COLO668 (cell line): Measurements from ENCODE around the gene MZF1.

Experiments used
- DNase-seq: peaks from one replicate; lab custom pipeline; 2025; ENCODE audit not compliant: unreplicated experiment; lab: John Stamatoyannopoulos, UW

MZF1 gene

DNA sequence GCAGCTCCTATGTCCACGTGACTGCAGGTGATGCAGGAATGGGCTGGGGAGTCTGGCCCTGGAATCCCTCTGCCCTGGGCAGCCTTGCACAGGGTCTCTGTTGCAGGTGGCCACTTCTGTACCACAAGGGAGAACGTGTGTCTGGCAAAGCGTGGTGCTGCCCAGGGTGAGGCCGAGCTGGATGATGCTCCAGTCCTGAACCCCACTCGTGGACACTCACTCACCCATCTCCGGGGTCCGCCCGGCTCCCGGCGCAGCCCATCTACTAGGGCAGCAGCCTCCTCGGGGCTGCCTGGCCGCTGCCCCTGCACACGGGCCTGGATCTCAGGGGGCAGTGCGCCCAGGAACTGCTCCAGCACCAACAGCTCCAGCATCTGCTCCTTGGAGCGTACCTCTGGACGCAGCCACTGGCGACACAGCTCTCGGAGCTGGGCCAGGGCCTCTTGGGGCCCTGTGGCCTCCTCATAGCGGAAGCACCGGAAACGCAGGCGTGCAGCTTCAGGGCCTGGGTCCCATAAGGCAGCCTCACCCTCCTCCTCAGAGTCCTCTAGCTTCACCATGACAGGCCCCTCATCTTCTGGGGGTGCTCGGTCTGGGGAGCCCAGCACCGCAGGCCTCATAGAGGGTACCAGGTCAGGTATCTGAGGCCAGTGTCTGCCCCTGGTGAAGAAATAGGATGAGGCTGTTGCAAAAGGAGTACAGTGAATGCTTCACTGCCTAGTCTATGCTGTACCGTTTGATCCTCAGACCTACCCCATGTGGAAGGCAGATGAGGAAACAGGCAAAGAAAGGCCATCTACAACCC is 2.2 kb downstream of the MZF1 start:
- no peak for DNase-seq

DNA sequence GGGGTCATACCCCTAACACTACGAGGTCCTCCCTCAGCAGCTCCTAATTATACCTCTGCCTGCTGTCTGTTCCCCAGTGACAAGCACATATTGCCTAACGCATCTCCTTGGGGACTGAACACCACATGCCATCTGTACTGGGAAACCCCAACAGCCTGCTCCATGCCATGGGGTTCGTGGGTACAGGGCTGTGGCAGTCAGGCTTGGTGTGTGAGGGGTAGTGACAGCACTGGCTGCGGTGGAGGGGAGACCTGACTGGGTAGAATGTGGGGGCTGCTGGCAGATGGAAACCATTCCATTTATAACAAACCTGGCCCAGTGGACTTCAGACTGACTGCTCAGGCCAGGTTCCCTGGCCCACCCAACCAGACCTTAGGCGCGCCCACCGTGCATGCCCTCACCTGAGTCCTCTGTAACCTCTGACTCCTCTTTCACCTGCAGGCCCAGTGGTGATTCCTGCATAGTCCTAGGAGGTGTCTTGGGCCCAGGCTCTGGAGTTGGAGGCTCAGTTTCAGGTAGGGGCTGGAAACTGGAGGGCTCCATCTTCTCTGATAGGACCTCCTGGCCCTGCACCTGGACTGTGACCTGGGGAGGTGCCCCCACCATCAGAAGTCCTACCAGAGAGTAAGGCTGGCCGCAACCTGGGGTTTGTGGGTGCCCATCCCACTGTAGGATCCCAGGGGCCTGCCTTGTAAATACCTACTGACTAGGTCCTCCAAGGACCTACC is 3.0 kb downstream of the MZF1 start:
- DNase-seq = no peak

DNA sequence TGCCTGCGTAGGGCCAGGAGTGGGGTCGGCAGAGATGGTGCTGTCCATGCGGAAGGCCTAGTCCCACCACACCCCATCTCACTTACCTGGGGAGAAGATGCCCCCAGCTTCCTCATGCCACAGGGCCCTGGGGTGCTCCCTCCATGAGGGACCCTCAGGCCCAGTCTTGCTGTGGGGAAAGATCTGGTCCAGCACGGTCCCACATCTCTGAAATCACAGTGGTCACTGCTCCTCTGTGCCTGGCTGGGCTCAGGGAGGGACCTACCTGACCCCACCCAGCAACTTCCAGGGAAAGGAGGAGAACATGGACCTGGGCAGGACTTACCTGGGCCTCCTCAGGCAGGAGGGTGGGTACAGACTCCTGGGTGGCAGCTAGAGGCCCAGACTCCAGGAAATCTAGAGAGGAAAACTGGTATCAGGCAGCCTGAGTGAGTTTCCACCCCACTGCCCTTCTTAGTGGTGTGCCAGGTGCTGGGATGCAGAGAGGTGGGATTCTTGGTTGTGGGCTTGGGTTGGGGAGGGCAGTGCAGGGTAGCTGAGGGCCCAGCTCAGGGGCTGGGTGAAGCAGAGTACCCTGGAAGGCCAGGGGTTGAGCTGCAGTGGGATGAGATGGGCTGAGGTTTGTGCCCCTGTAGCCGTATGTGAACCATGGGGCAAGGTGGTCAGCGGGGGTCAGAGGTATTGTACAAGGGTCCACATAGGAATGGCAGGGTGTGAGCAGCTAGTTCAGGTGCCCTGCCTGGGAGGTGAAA is 3.8 kb downstream of the MZF1 start:
- no peak for DNase-seq

DNA sequence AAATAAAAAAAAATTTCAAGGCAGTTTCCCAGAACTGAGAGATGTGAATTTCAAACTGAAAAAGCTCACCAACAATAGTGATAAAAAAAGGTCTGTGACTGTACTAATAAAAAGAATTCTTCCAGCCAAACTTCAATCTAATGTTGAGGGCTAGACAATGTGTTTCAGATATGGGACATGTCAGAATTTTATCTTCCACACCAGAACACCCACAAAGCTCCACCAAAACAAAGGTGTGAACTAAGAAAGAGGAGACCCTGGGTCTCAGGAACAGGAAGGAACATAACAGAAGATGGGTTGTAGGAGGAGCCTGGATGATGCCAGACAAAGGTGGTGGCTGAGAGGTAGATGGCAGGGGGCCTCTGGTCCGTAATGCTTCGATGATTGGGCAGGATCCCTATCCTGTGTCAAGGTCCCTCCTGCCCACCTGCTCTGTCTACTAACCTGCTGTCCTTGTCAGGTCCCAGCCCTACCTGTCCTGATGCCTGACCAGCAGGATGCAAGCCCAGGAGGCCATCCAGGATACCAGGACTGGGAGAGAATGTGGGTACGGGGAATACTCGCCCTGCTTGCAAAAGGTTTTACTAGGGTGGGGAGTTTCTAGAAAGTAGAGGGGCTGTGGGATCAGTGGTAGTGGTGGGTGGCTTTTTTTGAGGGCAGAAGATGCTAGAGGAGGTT is 4.5 kb downstream of the MZF1 start:
- DNase-seq = no peak

DNA sequence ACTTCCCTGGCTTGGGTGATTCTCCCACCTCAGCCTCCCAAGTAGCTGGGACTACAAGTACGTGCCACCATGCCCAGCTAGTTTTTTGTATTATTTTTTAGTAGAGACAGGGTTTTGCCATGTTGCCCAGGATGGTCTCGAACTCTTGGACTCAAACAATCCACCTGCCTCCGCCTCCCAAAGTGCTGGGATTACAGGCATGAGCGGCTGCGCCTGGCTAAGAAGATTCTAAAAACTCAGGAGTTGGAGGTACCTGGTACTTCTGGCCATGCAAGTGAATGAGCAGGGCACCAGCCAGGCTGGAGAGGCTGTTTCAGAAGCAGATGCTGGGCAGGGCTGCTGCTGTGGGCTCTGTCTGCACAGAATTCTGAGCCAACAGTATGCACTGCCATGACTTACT is 6.1 kb downstream of the MZF1 start:
- DNase-seq = no peak

DNA sequence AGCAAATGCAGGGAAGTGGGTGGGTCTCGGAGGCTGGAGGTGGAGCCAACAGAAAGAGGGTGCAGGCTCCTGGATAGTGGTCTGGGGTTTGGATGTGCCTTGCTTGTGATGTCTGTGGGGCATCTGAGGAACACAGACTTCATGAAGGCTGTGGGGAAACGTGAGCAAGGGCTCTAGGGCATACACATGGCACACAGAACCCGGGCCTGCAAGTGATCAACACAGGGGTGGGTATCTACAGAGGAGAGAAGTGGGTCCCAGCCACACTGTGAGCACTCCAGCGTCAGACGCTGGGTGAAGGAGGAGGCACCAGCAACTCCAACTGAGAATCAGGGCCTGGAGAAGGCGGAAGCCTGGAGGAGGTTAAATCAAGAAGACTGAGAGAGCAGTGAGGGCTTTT is 9.3 kb downstream of the MZF1 start:
- DNase-seq = no peak

DNA sequence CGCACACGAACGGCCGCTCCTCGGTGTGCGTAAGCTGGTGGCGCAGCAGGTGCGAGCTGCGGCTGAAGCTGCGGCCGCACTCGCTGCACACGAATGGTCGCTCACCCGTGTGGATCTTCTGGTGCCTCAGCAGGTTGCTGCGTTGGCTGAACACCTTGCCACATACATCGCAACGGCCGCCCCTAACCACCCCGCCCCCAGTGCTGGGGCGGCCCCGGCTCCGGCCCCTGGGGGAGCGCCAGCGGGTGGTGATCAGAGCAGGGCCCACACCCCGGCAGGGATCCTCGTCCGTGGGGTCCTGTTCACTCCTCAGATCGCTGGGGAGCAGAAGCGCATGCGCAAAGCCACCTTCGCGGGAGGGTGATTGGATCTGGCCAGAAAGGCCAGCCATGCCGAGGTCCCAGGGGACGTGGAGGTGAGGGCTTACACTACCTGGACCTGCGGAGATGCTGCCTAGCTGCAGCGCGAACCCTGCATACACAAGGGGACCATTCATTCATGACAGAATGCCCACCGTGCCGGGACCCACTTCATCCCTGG is 10.0 kb downstream of the MZF1 start:
- no peak for DNase-seq

DNA sequence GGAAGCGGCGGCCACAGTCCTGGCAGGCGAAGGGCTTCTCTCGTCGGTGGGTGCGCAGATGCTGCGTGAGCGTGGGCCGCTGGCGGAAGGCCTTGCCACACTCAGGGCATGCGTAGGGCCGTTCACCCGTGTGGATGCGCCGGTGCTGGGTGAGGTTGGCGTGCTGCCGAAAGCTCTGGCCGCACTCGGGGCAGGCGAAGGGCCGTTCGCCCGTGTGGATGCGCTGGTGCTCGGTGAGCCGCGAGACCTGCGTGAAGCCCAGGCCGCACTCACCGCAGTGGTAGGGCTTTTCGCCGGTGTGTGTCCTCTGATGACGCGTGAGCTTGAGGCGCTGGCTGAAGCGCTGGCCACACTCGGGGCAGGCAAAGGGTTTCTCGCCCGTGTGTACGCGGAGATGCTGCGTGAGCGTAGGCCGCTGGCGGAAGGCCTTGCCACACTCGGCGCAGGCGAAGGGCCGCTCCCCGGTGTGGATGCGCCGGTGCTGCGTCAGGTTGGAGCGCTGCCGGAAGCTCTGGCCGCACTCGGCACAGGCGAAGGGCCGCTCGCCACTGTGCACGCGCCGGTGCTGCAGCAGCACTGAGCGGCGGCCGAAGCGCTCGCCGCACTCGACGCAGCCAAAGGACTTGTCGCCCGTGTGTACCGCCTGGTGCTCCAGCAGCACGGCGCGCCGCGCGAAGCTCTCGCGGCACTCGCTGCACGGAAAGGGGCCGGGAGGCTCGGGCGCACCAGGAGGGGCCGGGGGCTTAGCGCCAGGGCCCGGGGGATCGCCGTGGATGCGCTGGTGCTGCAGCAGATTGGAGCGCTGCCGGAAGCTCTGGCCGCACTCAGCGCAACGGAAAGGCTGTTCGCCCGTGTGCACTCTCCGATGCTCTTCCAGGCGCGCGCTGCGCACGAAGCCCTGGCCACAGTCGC is 10.8 kb downstream of the MZF1 start:
- DNase-seq = no peak

DNA sequence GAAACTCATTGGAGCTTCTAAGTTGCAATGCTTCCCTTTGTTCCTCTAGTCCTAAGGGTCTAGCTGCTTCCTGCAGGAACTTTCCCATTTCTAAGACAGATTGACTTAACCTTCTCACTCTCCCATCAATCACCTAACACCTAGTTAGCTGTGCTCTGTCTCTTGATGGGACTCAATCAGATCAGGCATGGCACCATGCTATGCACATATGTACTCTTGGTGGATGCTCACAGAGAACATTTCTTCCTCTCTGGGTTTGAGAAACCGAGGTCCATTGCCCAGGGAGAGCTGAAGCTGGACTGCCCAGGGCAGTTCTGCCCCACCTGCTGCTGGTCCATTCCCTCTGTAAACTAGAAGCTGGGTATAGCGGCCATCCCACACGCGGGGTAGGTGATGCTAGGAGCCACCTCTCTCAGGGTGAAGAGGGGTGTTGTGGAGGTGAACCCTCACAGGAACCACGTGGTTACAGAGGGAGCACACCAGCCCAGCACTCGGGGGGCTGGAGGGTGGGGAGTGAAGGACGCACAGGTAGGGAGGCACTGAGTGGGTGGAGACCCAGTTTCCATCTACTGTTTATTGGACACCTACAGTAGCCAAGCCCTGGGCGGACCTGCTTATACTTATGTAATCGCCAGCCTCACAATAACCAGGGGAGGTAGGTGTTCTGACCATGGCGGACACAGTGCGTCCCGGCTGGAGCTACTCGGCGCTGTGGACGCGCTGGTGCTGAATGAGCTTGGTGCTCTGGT is 11.6 kb downstream of the MZF1 start:
- DNase-seq = no peak

DNA sequence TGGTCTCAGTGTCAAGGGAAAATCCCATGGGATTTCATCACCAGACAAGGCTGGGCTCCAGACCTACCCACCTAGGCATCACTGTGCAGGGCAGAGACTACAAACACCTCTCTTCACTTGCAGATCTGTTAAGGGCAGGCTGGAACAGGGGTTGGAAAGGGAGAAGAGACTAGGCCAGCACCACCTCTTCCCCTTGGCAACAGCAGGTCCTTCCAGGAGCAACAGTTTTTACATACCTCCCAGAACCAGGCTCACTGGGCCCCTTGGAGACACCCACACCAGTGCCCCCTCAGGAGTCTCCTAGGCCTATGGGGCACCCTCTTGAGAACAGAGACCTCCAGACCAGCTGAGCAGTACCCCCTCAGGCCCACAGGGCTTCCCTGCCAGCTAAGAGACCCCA is 12.2 kb downstream of the MZF1 start:
- no peak for DNase-seq

DNA sequence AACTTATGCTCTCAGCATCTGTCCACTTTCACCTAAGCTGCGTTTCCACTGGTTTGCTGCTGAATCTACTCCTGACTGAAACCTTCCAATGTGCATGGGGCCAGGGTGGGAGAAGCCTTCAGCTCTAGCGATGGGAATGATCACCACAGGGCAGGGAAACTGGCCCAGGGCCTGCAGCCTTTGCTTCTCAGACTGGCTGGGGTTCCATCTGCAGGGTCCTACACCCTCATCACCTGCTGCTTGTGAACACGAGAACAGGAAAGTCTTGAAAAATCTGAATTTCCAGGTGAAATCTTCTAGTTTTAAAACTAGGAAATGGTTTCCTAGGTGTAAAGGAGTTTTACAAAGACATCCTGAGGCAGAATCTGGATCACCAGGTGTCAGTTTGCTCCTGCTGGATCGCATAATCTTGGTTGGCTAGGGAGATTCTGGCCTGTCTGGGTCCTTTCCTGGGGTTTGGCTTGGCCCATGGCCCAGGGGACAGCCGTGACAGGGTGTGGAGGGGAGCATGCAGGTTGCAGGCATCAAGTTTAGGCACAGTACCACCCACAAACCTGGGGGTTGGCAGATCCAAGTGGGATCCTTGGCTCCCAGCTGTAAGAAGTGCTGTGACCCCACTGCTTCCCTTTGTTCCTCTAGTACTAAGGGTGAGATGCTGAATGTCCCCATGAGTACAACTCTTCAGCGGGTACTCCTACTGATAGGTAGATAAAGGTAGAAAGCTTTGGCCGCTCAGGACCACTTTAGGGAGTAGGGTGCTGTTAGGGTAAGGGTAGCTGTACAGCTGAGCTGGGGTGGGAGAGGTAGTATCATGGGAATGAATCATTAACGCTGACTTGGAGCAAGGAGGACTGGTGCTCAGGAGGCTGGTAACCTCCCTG is 12.9 kb downstream of the MZF1 start:
- DNase-seq = no peak

DNA sequence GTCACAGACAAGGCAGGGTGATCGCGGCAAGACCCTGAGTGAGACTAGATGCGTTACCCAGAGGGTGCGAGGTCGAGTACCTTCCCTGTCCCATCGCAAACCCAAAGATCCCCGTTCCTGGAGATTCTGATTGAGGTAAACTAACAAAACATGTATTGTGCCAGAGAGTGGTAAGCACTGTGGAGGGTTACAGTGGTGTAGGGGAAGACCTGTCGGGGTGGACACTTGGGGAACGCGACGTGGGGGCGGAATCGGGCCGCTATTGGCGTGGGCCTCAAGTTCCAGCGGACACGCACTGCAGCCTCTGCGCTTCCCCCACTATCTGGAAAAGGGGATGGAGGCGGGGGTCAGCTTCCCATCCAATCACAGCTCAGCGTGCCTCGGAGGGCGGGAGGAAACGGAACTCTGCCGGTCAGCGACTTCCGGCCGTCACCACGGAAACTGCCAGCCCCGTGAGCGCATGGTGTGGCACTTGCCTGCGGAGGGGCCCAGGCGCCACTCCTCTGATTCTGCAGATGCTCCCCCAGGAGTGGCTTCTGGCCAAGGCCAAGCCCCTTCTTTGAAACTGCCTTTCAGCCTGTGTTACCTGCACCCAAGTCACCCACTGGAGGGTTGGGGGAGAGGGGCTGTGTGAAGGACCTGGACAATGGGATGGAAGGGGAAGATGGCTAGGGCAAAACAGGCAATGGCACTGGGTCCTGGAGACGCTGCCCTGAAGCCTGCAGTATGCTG is 13.7 kb downstream of the MZF1 start:
- no peak for DNase-seq

DNA sequence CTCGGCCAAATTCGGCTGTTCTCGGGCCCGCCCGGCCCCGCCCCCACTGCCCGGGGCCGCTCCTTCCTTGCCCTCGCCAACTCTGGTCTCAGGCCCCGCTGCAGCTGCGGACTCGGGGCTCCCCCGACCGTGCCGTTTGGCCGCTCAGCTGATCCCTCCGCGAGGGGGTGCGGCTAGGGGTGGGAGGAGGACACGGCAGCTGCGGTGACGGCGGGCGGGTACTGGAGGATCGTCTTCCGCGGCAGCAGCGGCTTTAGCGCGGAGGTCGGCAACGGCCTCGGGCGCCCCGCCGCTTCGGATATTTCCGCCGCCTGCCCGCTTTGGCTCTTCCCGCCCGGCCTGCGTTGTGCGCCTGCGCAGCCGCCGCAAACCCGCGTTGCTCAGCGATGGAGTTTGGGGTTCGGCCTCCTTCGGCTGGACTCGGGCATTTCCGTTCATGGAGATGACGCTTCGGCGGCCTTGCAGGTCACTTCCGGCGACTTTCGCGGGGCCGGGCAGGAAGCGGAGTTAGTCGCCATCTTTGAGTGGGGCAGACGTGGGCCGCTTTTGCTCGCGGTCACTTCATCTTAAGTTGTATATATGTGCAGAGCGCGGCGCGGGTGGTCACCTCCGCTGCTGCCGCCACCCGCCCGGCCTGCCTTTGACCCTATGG is 14.4 kb downstream of the MZF1 start:
- no peak for DNase-seq

DNA sequence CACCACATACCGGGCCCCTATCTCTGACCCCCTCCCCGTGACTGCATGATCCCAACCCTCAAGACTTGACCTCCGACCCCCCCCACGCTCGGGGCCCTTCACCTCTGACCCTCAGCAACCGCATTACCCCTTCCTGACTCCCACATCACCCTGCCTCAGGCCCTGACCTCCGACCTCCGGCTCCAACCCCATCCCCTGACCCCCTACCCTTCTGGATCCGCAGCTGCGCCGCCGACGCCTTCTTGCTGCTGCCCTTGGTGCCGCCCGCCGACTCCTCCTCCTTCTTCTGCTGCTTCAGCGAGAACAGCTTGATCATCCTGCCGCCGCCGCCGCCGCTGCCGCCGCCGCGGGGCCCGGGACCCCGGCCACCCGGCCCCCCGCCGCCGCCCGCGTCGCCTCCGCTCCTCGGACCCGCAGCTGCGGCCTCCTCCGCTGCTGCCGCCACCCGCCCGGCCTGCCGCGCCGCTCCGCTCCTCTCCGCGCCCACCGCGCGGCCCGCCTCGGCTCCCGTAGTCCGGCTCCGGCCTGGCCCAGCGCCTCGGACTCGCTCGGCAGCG is 15.0 kb downstream of the MZF1 start, which contains the start of gene UBE2M:
TSS of gene UBE2M (minus strand) at position 546 of the 557 bp plus-strand sequence. CDS start at position 316, 230 bp downstream.
- no peak for DNase-seq

DNA sequence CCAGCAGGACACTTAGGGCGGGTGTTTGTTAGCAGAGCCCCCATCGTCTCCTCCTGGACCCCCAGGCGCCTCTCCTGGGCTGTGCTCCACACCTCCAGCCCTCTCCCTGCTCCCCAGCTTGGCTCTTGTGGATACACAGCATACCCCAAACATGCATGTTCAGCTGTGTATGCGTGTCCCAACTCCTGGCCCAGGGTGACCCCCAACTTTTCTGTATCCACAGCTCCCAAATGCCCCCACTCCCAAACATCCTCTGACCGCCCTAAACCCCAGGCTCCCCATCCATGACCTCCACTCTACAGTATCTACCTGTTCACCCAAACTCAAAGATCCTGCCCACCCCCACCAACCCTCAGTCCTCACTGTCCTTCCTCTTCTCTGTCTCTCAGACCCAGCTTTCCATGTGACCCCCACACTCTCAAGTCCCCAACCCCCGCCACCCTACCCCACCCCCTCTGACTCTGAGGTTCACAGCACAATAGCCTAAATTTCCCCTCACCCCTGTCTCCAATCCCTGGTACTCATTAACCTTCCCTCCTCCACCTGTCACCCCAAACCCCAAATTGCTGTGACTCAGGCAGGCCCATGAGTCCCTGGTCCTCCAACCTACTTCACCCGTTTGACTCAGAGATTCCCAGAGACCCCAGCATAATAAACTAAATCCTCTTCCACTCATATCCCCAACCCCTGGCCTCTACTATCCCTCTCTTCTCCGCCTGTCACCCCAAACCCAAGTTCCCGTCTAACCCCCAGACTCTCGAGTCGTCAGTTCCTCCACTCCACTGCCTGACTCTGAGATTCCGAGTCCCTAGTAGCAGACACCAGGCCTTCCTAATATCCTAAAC is 15.7 kb downstream of the MZF1 start:
- DNase-seq = no peak
